HCT116 (cell line): Measurements from ENCODE around the gene ZNF776. TPM values are rescaled to one million over a fixed set of nuclear protein-coding genes. Genes with fewer than 3 reads are reported as not detected.

Source experiments
- ATAC-seq: fragments of 200-7000 bp; cut with Tn5 transposase; 2 replicates; pipeline ENCODE4 v1.9.1; 2020; ENCODE audit warnings: mild to moderate bottlenecking, moderate library complexity
- BruUV-seq: library from RNA; stranded (reverse); fragments of 400-500 nt; replicated peaks from 2 replicates; lab custom pipeline; 2021; lab: Mats Ljungman, UMichigan
- CTCF ChIA-PET: fragments of 300-600 bp; sonication (Branson Sonifier 250); formaldehyde crosslinking; loops from one replicate; lab custom pipeline; 2021; ENCODE audit warnings: antibody characterized with exemption; lab: Charles Lee
- POLR2A ChIA-PET: fragments of 300-600, 350-600 bp; sonication (Branson Sonifier 250); formaldehyde crosslinking; loops from one replicate; lab custom pipeline; 2021; ENCODE audit warnings: antibody characterized with exemption; lab: Charles Lee
- RAD21 ChIA-PET, 2 experiments: fragments of 300-600 bp; sonication (Branson Sonifier 250); formaldehyde crosslinking; loops; one replicate each; lab custom pipeline; 2023; ENCODE audit warnings: low total read pairs in 2 of 2; ENCODE audit not compliant: uncharacterized antibody in 2 of 2, unreplicated experiment in 2 of 2, low non-redundant PET in 1 of 2; lab: Charles Lee
- DNase-seq: peaks from one replicate; pipeline ENCODE4 v3.0.0-alpha.2; 2010; ENCODE audit warnings: low read depth, low spot score
- H2AFZ ChIP-seq: fragments of 200-600 bp; shearing (Covaris generic), sonication (generic); 2 replicates; pipeline ENCODE4 v1.6.1; 2017; ENCODE audit warnings: low read depth, mixed run types, mixed read lengths, antibody characterized with exemption, low read length; ENCODE audit not compliant: poor library complexity, severe bottlenecking
- H3K27ac ChIP-seq: 2 replicates; pipeline ENCODE4 v1.5.1; 2012; ENCODE audit warnings: low read depth, low read length
- H3K27me3 ChIP-seq: fragments of 200-600 bp; sonication (generic); 2 replicates; pipeline ENCODE4 v1.6.1; 2016; ENCODE audit warnings: mixed run types, low read length, mixed read lengths; ENCODE audit not compliant: insufficient read depth
- H3K36me3 ChIP-seq, 2 experiments: fragments of 200-500 bp in 1 of 2; fragments of 200-600 bp in 1 of 2; sonication (Bioruptor generic) in 1 of 2; sonication (generic) in 1 of 2; 2 replicates each; pipeline versions ENCODE4 v1.5.1 to v1.6.1; 2014 to 2016; ENCODE audit warnings: low read length in 2 of 2, inconsistent platforms in 1 of 2, mixed read lengths in 1 of 2, mixed run types in 1 of 2; ENCODE audit not compliant: insufficient read depth in 2 of 2, control insufficient read depth in 1 of 2
- H3K4me1 ChIP-seq, 2 experiments: fragments of 200-600 bp in 1 of 2; sonication (generic) in 1 of 2; 2 replicates each; pipeline versions ENCODE4 v1.5.1 to v1.6.1; 2012 to 2017; ENCODE audit warnings: low read length in 2 of 2, inconsistent platforms in 1 of 2, mild to moderate bottlenecking in 1 of 2, mixed read lengths in 1 of 2, mixed run types in 1 of 2, moderate library complexity in 1 of 2; ENCODE audit not compliant: insufficient read depth in 2 of 2, control insufficient read depth in 1 of 2
- H3K4me2 ChIP-seq: fragments of 200-600 bp; sonication (generic); 2 replicates; pipeline ENCODE4 v1.6.1; 2017; ENCODE audit warnings: mixed run types, low read length, mixed read lengths
- H3K4me3 ChIP-seq, 2 experiments: fragments of 200-600 bp in 1 of 2; sonication (generic) in 1 of 2; replicated peaks in 1 of 2; 2 replicates each; pipeline ENCODE4 v1.5.1; 2011 to 2016; ENCODE audit warnings: low read length in 2 of 2, control low read depth in 1 of 2, low read depth in 1 of 2, mild to moderate bottlenecking in 1 of 2, mixed read lengths in 1 of 2, mixed run types in 1 of 2
- H3K79me2 ChIP-seq: fragments of 200-600 bp; sonication (generic); 2 replicates; pipeline ENCODE4 v1.6.1; 2017; ENCODE audit warnings: mild to moderate bottlenecking, mixed run types, low read length, moderate library complexity, mixed read lengths; ENCODE audit not compliant: insufficient read depth
- H3K9ac ChIP-seq: fragments of 200-600 bp; sonication (generic); 2 replicates; pipeline ENCODE4 v1.6.1; 2016; ENCODE audit warnings: low read length, mixed read lengths
- H3K9me2 ChIP-seq: fragments of 200-600 bp; sonication (generic), shearing (Covaris generic); 2 replicates; pipeline ENCODE4 v1.6.1; 2017; ENCODE audit warnings: mixed run types, mild to moderate bottlenecking, moderate library complexity; ENCODE audit not compliant: insufficient read depth
- H3K9me3 ChIP-seq, 2 experiments: fragments of 200-500 bp in 1 of 2; fragments of 200-600 bp in 1 of 2; sonication (Bioruptor generic) in 1 of 2; sonication (generic) in 1 of 2; 2 replicates each; pipeline ENCODE4 v1.6.1; 2014 to 2017; ENCODE audit warnings: low read length in 2 of 2, mixed read lengths in 2 of 2, inconsistent platforms in 1 of 2, low read depth in 1 of 2, mild to moderate bottlenecking in 1 of 2, mixed run types in 1 of 2, moderate library complexity in 1 of 2; ENCODE audit not compliant: control insufficient read depth in 1 of 2, insufficient read depth in 1 of 2
- H4K20me1 ChIP-seq: fragments of 200-600 bp; sonication (generic), shearing (Covaris generic); 2 replicates; pipeline ENCODE4 v1.6.1; 2017; ENCODE audit warnings: mixed run types, mild to moderate bottlenecking, moderate library complexity; ENCODE audit not compliant: insufficient read depth
- ATF3 ChIP-seq: IDR thresholded peaks from 2 replicates; pipeline ENCODE4 v1.6.1; 2012
- CBX3 ChIP-seq: IDR thresholded peaks from 2 replicates; pipeline ENCODE4 v1.6.1; 2012; ENCODE audit warnings: low read depth
- CEBPB ChIP-seq: IDR thresholded peaks from 2 replicates; pipeline ENCODE4 v1.6.1; 2012; ENCODE audit warnings: low read depth
- CTCF ChIP-seq, 3 experiments: fragments of 200-600 bp in 1 of 3; sonication (generic) in 1 of 3; IDR thresholded peaks in 2 of 3; conservative IDR thresholded peaks in 1 of 3; 2 replicates each; pipeline ENCODE4 v1.5.1; 2012 to 2017; ENCODE audit warnings: low read depth in 2 of 3, low read length in 2 of 3, antibody characterized with exemption in 1 of 3, borderline replicate concordance in 1 of 3, control low read depth in 1 of 3, mild to moderate bottlenecking in 1 of 3, mixed read lengths in 1 of 3, mixed run types in 1 of 3, moderate library complexity in 1 of 3; ENCODE audit not compliant: insufficient read depth in 1 of 3
- EGR1 ChIP-seq: IDR thresholded peaks from 2 replicates; pipeline ENCODE4 v1.6.1; 2012; ENCODE audit warnings: low read depth
- ELF1 ChIP-seq: IDR thresholded peaks from 2 replicates; pipeline ENCODE4 v1.6.1; 2012; ENCODE audit warnings: low read depth, borderline replicate concordance
- EZH2 ChIP-seq: fragments of 200-600 bp; sonication (generic); IDR thresholded peaks from 2 replicates; pipeline ENCODE4 v1.6.1; 2017; ENCODE audit warnings: antibody characterized with exemption, mixed run types
- EZH2phosphoT487 ChIP-seq: fragments of 200-600 bp; IDR thresholded peaks from 2 replicates; pipeline ENCODE4 v1.6.1; 2018; ENCODE audit warnings: antibody characterized with exemption, borderline replicate concordance
- FOSL1 ChIP-seq: IDR thresholded peaks from 2 replicates; pipeline ENCODE4 v1.6.1; 2012; ENCODE audit warnings: low read depth
- JUND ChIP-seq: IDR thresholded peaks from 2 replicates; pipeline ENCODE4 v1.6.1; 2012
- MAX ChIP-seq: IDR thresholded peaks from 2 replicates; pipeline ENCODE4 v1.6.1; 2012
- POLR2AphosphoS5 ChIP-seq: IDR thresholded peaks from 2 replicates; pipeline ENCODE4 v1.6.1; 2011; ENCODE audit warnings: mild to moderate bottlenecking, low read depth, low read length, moderate library complexity
- SIN3A ChIP-seq: IDR thresholded peaks from 2 replicates; pipeline ENCODE4 v1.6.1; 2012; ENCODE audit warnings: low read depth
- SP1 ChIP-seq: IDR thresholded peaks from 2 replicates; pipeline ENCODE4 v1.6.1; 2012; ENCODE audit warnings: low read depth
- SRF ChIP-seq: IDR thresholded peaks from 2 replicates; pipeline ENCODE4 v1.6.1; 2012; ENCODE audit warnings: low read depth
- YY1 ChIP-seq: IDR thresholded peaks from 2 replicates; pipeline ENCODE4 v1.6.1; 2011; ENCODE audit warnings: low read length, low read depth, moderate library complexity, mild to moderate bottlenecking; ENCODE audit not compliant: insufficient replicate concordance; ENCODE audit errors: extremely low read depth
- ZFX ChIP-seq: fragments of 450-650 bp; IDR thresholded peaks from 2 replicates; pipeline ENCODE4 v1.6.1; 2017
- ZNF274 ChIP-seq: fragments of 200-500 bp; sonication (Bioruptor generic); IDR thresholded peaks from 2 replicates; pipeline ENCODE4 v1.6.1; 2014; ENCODE audit warnings: mild to moderate bottlenecking, low read depth, low read length, inconsistent platforms
- intact Hi-C: fragments of 100-400 bp; cut with micrococcal nuclease; formaldehyde crosslinking; loops from 2 replicates; pipeline ENCODE4 v1.10.0; 2022
- total RNA-seq: library from RNA; stranded (reverse); gene quantifications from one replicate; pipeline ENCODE4 v1.2.1, GENCODE V29; 2021; ENCODE audit not compliant: unreplicated experiment
- TF ChIP-seq, protein P1 (sequence below): IDR thresholded peaks from 2 replicates; pipeline ENCODE4 v1.6.1; 2012; ENCODE audit warnings: low read depth
- TF ChIP-seq, protein P2 (sequence below): IDR thresholded peaks from 2 replicates; pipeline ENCODE4 v1.6.1; 2011; ENCODE audit warnings: mild to moderate bottlenecking, low read length, moderate library complexity; ENCODE audit not compliant: insufficient replicate concordance; ENCODE audit errors: extremely low read depth

Gene ZNF776
- total RNA-seq, 1 experiment from 2014 or later: 8.6 TPM

GRCh38 chr19:57757941-57758340 lies 11.3 kb downstream of the ZNF776 start:
- TF ChIP-seq SRF (no peak), JUND (no peak), ZFX (no peak), SIN3A (no peak), POLR2AphosphoS5 (no peak), ELF1 (no peak), EGR1 (no peak), MAX (no peak), SP1 (no peak), EZH2phosphoT487 (no peak), EZH2 (no peak), FOSL1 (no peak), ATF3 (no peak), CTCF (IDR thresholded peaks at IDR 0.05 in 2 of 3, conservative IDR thresholded peaks at IDR 0.05 in 1 of 3; ENCODE audit: borderline replicate concordance in 1 of 3, insufficient read depth in 1 of 3, low read depth in 2 of 3, low read length in 2 of 3) (no peak), CEBPB (no peak), ZNF274 (no peak), CBX3 (no peak), YY1 (no peak)
- TF ChIP-seq, protein P1, sequence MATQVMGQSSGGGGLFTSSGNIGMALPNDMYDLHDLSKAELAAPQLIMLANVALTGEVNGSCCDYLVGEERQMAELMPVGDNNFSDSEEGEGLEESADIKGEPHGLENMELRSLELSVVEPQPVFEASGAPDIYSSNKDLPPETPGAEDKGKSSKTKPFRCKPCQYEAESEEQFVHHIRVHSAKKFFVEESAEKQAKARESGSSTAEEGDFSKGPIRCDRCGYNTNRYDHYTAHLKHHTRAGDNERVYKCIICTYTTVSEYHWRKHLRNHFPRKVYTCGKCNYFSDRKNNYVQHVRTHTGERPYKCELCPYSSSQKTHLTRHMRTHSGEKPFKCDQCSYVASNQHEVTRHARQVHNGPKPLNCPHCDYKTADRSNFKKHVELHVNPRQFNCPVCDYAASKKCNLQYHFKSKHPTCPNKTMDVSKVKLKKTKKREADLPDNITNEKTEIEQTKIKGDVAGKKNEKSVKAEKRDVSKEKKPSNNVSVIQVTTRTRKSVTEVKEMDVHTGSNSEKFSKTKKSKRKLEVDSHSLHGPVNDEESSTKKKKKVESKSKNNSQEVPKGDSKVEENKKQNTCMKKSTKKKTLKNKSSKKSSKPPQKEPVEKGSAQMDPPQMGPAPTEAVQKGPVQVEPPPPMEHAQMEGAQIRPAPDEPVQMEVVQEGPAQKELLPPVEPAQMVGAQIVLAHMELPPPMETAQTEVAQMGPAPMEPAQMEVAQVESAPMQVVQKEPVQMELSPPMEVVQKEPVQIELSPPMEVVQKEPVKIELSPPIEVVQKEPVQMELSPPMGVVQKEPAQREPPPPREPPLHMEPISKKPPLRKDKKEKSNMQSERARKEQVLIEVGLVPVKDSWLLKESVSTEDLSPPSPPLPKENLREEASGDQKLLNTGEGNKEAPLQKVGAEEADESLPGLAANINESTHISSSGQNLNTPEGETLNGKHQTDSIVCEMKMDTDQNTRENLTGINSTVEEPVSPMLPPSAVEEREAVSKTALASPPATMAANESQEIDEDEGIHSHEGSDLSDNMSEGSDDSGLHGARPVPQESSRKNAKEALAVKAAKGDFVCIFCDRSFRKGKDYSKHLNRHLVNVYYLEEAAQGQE: no peak
- TF ChIP-seq, protein P2, sequence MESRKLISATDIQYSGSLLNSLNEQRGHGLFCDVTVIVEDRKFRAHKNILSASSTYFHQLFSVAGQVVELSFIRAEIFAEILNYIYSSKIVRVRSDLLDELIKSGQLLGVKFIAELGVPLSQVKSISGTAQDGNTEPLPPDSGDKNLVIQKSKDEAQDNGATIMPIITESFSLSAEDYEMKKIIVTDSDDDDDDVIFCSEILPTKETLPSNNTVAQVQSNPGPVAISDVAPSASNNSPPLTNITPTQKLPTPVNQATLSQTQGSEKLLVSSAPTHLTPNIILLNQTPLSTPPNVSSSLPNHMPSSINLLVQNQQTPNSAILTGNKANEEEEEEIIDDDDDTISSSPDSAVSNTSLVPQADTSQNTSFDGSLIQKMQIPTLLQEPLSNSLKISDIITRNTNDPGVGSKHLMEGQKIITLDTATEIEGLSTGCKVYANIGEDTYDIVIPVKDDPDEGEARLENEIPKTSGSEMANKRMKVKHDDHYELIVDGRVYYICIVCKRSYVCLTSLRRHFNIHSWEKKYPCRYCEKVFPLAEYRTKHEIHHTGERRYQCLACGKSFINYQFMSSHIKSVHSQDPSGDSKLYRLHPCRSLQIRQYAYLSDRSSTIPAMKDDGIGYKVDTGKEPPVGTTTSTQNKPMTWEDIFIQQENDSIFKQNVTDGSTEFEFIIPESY: no peak
- TF ChIP-seq, all 23 proteins: peak for 0
- Histone ChIP-seq H3K79me2 (no peaks in the 10 kb centered on the region), H3K36me3 (peaks cover 17 to 34% of the 10 kb centered on the region in 2 experiments), H4K20me1 (no peaks in the 10 kb centered on the region), H3K4me1 (no peaks in the 10 kb centered on the region), H3K4me3 (no peak overlapping the region), H3K4me2 (no peak overlapping the region), H3K9me3 (peaks cover 26 to 32% of the 10 kb centered on the region in 2 experiments; a peak in 3 of 4 replicates), H3K9ac (no peak overlapping the region), H3K27ac (no peak overlapping the region), H2AFZ (no peak overlapping the region), H3K27me3 (no peaks in the 10 kb centered on the region), H3K9me2 (no peaks in the 10 kb centered on the region)
- ChIA-PET CTCF (no interaction called here), POLR2A (no interaction called here), RAD21 (no interaction called here)
- no TSS peak for BruUV-seq
- ATAC-seq: no peak
- DNase-seq: no peak
- intact Hi-C loops: no loop called here
